Measurements from ENCODE around the gene TBC1D3G.
"Not testable (repeated sequence)": the region's sequence is repeated elsewhere in the genome, so short reads cannot be mapped to it uniquely, and the experiment has no call there.

TBC1D3G gene

GRCh38 chr17:36323584-36323983 is at the start of gene TBC1D3G:
Gene TBC1D3G (plus strand): TSS chr17:36323884. CDS start chr17:36325412, 1,528 bp downstream.
- DNase-seq (ENCODE audit: low read depth in 2 of 3, low spot score in 1 of 3): not testable (repeated sequence)

DNA sequence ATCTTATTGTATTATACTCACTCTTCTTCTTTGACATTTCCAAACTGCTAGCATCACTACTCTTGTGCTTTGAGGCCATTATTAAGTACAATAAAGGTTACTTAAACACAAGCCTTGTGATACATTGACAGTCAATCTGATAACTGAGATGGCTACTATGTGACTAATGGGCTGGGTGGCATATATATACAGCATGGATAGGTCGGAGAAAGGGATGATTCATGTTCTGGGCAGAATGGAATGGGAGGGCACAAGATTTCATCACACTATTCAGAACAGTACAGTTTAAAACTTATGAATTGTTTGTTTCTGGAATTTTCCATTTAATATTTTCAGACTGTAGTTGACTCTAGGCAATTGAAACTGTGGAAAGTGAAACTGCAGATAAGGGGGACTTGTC is 40.4 kb upstream of the TBC1D3G start:
- DNase-seq (ENCODE audit: low read depth in 2 of 3, low spot score in 1 of 3): not testable (repeated sequence)

DNA sequence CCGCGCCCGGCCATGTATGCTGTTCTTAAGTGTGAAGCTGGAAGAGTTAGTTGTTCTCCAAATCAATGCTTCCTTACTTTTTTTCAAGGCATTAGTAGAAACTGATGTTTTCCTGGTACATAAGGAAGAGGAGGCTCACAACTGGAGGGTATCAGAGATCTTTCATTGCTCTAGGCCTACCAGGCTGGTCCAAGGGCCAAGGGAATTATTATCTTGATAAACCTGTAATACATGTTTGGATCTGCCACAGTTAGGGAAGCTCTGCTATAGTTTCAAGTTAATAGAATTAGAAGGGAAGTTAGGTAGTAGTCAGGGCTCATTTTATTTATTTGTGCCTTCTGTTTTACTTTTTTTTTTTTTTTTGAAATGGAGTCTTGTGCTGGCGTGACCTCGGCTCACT is 39.5 kb upstream of the TBC1D3G start:
- DNase-seq (ENCODE audit: low read depth in 2 of 3, low spot score in 1 of 3): not testable (repeated sequence)

GRCh38 chr17:36289965-36290612 is 33.6 kb upstream of the TBC1D3G start:
- DNase-seq (ENCODE audit: low read depth in 2 of 3, low spot score in 1 of 3): not testable (repeated sequence)

DNA sequence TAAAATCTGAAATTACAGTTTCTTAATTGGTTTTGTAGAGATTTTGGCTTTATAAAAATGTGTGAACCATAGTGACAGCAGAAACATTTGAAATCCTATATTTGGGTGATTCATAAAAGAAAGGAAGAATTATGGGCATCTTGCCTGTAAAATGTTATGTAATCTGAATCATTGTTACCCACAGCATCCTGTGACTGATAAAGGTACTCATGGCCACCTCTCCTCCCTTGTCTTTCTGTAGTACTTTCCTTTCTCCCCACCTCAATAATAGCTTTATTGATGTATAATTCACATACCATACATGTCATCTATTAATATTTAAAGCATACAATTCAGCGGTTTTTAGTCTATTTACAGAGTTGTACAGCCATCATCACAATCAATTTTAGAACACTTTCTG is 28.5 kb upstream of the TBC1D3G start:
- not testable (repeated sequence) for DNase-seq (ENCODE audit: low read depth in 2 of 3, low spot score in 1 of 3)

DNA sequence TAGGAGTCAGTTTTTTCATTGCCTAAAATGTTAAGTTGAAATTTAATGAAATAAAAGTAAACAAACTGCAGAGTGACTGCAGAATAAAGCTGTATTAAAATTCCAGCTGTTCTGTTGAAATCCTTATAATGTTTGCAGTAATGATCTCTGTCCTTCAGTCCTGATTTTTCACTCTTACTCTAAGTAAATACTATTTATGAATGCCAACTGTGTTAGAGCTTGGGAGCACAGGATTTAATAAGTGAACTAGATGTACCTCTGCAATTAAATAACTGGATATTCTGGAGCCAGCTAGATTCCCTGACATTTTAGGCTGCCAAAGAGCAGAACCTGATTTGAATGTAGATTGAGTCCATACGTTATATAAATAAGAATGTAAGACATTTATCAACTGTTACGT is 7.9 kb upstream of the TBC1D3G start:
- DNase-seq (ENCODE audit: low read depth in 2 of 3, low spot score in 1 of 3): not testable (repeated sequence)

- not testable (repeated sequence) for DNase-seq (ENCODE audit: low read depth in 2 of 3, low spot score in 1 of 3)
These were observed 38.8 kb downstream of the TBC1D3G start for GRCh38 chr17:36362496-36362895.

DNA sequence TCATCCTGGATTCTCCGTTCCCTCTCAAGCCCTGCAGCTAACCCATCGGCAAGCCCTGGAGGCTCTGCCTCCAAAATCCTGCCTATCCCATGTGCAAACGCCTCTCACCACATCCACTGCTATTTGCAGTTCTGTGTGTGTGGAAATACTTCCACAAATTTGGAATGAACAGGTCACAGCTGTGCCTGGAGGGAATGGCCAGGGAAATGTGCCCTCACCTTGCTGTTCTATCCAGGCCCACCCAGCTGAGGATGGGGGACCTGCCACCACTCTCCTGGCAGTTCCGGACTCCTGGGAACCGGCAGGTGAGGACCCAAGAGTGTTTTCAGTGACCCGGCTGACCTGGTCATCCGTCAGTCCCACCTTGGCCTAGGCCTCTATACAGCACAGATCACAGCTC is 52.3 kb downstream of the TBC1D3G start:
- DNase-seq (ENCODE audit: low read depth in 2 of 3, low spot score in 1 of 3): not testable (repeated sequence)

Data from stimulated activated CD4-positive, alpha-beta T cell treated with anti-CD3 and anti-CD28 coated beads, Interleukin-12 subunit alpha, Interleukin-12 subunit beta, amount 100 ng/mL, for 48 hours (primary cell).